ENCODE results near the gene CLCA2. TPM values are rescaled to one million over a fixed set of nuclear protein-coding genes. Genes with fewer than 3 reads are reported as not detected.

CLCA2 gene
- total and polyA plus RNA-seq, 2 experiments from 2014 or later, result 0.34 TPM; not detected in 1

GRCh38 chr1:86478416-86479156 is 54.6 kb downstream of the CLCA2 start:
- Histone ChIP-seq H3K36me3 (replicated peaks; ENCODE audit: insufficient read depth, low read depth) (no peaks in the 10 kb centered on the region), H3K79me2 (no peaks in the 10 kb centered on the region), H3K9me3 (ENCODE audit: low read depth) (no peaks in the 10 kb centered on the region), H2AFZ (no peak overlapping the region), H3K4me2 (no peak overlapping the region), H3K4me3 (no peak overlapping the region), H3K4me1 (ENCODE audit: insufficient read depth) (no peaks in the 10 kb centered on the region), H4K20me1 (ENCODE audit: insufficient read depth, poor library complexity, severe bottlenecking) (no peaks in the 10 kb centered on the region), H3K27ac (no peak overlapping the region), H3K9me2 (replicated peaks; ENCODE audit: insufficient read depth) (no peaks in the 10 kb centered on the region), H3K27me3 (no peaks in the 10 kb centered on the region)
- TF ChIP-seq EZH2 (IDR thresholded peaks at IDR 0.05; ENCODE audit: borderline replicate concordance) (no peak), EZH2phosphoT487 (IDR thresholded peaks at IDR 0.05; ENCODE audit: low read depth, severe bottlenecking, unreplicated experiment) (no peak), CTCF (IDR thresholded peaks at IDR 0.05; ENCODE audit: poor library complexity) (no peak)
- WGBS (ENCODE audit: low lambda C conversion rate, missing lambda C conversion rate), result 79% methylated on average over 5 of the region's 5 CpGs
- no peak for DNase-seq (ENCODE audit: low spot score)

- Histone ChIP-seq H3K4me1 (ENCODE audit: insufficient read depth) (no peaks in the 10 kb centered on the region), H3K27ac (no peak overlapping the region), H3K36me3 (replicated peaks; ENCODE audit: insufficient read depth, low read depth) (no peaks in the 10 kb centered on the region), H3K27me3 (no peaks in the 10 kb centered on the region), H4K20me1 (ENCODE audit: insufficient read depth, poor library complexity, severe bottlenecking) (no peaks in the 10 kb centered on the region), H3K79me2 (no peaks in the 10 kb centered on the region), H3K4me3 (no peak overlapping the region), H2AFZ (no peak overlapping the region), H3K4me2 (no peak overlapping the region), H3K9me2 (replicated peaks; ENCODE audit: insufficient read depth) (no peaks in the 10 kb centered on the region), H3K9me3 (ENCODE audit: low read depth) (no peaks in the 10 kb centered on the region)
- TF ChIP-seq EZH2 (IDR thresholded peaks at IDR 0.05; ENCODE audit: borderline replicate concordance) (no peak), EZH2phosphoT487 (IDR thresholded peaks at IDR 0.05; ENCODE audit: low read depth, severe bottlenecking, unreplicated experiment) (no peak)
- DNase-seq (ENCODE audit: low spot score), result no peak
- 64% methylated on average over 4 of the region's 4 CpGs for WGBS (ENCODE audit: low lambda C conversion rate, missing lambda C conversion rate)
Measured at GRCh38 chr1:86481966-86482365, 58.0 kb downstream of the CLCA2 start.

GRCh38 chr1:86487131-86487810 is 63.3 kb downstream of the CLCA2 start:
- Histone ChIP-seq H3K27me3 (no peaks in the 10 kb centered on the region), H2AFZ (no peak overlapping the region), H3K4me2 (no peak overlapping the region), H4K20me1 (ENCODE audit: insufficient read depth, poor library complexity, severe bottlenecking) (no peaks in the 10 kb centered on the region), H3K4me1 (ENCODE audit: insufficient read depth) (no peaks in the 10 kb centered on the region), H3K4me3 (no peak overlapping the region), H3K36me3 (replicated peaks; ENCODE audit: insufficient read depth, low read depth) (no peaks in the 10 kb centered on the region), H3K27ac (no peak overlapping the region), H3K79me2 (no peaks in the 10 kb centered on the region), H3K9me2 (replicated peaks; ENCODE audit: insufficient read depth) (no peaks in the 10 kb centered on the region), H3K9me3 (ENCODE audit: low read depth) (no peaks in the 10 kb centered on the region)
- DNase-seq (ENCODE audit: low spot score), result no peak
- 70% methylated on average over 4 of the region's 4 CpGs for WGBS (ENCODE audit: low lambda C conversion rate, missing lambda C conversion rate)
- TF ChIP-seq CTCF (IDR thresholded peaks at IDR 0.05; ENCODE audit: poor library complexity), result no peak
- TF ChIP-seq EZH2 (IDR thresholded peaks at IDR 0.05; ENCODE audit: borderline replicate concordance), result no peak
- TF ChIP-seq EZH2phosphoT487 (IDR thresholded peaks at IDR 0.05; ENCODE audit: low read depth, severe bottlenecking, unreplicated experiment), result no peak

GRCh38 chr1:86487811-86488141 is 63.8 kb downstream of the CLCA2 start:
- no peaks in the 10 kb centered on the region for H3K9me3 ChIP-seq (ENCODE audit: low read depth)
- no peaks in the 10 kb centered on the region for H3K27me3 ChIP-seq
- no peaks in the 10 kb centered on the region for H3K79me2 ChIP-seq
- no peak for DNase-seq (ENCODE audit: low spot score)
- H3K36me3 ChIP-seq (replicated peaks; ENCODE audit: insufficient read depth, low read depth), result no peaks in the 10 kb centered on the region
- H3K27ac ChIP-seq, result no peak overlapping the region
- H3K9me2 ChIP-seq (replicated peaks; ENCODE audit: insufficient read depth), result no peaks in the 10 kb centered on the region
- 98% methylated on average over 4 of the region's 4 CpGs for WGBS (ENCODE audit: low lambda C conversion rate, missing lambda C conversion rate)
- no peak overlapping the region for H2AFZ ChIP-seq
- no peak for TF ChIP-seq EZH2 (IDR thresholded peaks at IDR 0.05; ENCODE audit: borderline replicate concordance)
- no peak for TF ChIP-seq CTCF (IDR thresholded peaks at IDR 0.05; ENCODE audit: poor library complexity)
- TF ChIP-seq EZH2phosphoT487 (IDR thresholded peaks at IDR 0.05; ENCODE audit: low read depth, severe bottlenecking, unreplicated experiment), result no peak
- H4K20me1 ChIP-seq (ENCODE audit: insufficient read depth, poor library complexity, severe bottlenecking), result no peaks in the 10 kb centered on the region
- H3K4me2 ChIP-seq, result no peak overlapping the region
- no peak overlapping the region for H3K4me3 ChIP-seq
- H3K4me1 ChIP-seq (ENCODE audit: insufficient read depth), result no peaks in the 10 kb centered on the region
